MCF 10A (cell line): ENCODE data around the gene NAT10. TPM values are rescaled to one million over a fixed set of nuclear protein-coding genes. Genes with fewer than 3 reads are reported as not detected.

ENCODE experiments used
- BruUV-seq: library from RNA; stranded (reverse); fragments of 400-500 nt; replicated peaks from 2 replicates; lab custom pipeline; 2021; lab: Mats Ljungman, UMichigan
- CTCF ChIA-PET: fragments of 300-600 bp; sonication (Branson Sonifier 250); formaldehyde crosslinking; extraction: SDS; loops from one replicate; lab custom pipeline; 2021; ENCODE audit warnings: antibody characterized with exemption, inconsistent platforms; lab: Yijun Ruan, JAX
- POLR2A ChIA-PET: fragments of 300-600, 350-650 bp; sonication (Branson Sonifier 250); formaldehyde crosslinking; extraction: SDS; loops from one replicate; lab custom pipeline; 2020; ENCODE audit warnings: antibody characterized with exemption, inconsistent platforms; lab: Yijun Ruan, JAX
- DNase-seq: peaks from one replicate; pipeline ENCODE4 v3.0.0-alpha.2; 2018; ENCODE audit not compliant: unreplicated experiment
- H3K27ac Mint-ChIP-seq: one replicate; pipeline ENCODE4 v1.8.0; 2022; ENCODE audit warnings: mild to moderate bottlenecking, low read depth, mixed read lengths; ENCODE audit not compliant: unreplicated experiment
- H3K27me3 Mint-ChIP-seq: one replicate; pipeline ENCODE4 v1.8.0; 2022; ENCODE audit warnings: mixed read lengths; ENCODE audit not compliant: insufficient read depth, unreplicated experiment
- H3K36me3 Mint-ChIP-seq: one replicate; pipeline ENCODE4 v1.8.0; 2022; ENCODE audit warnings: mild to moderate bottlenecking, moderate library complexity, mixed read lengths; ENCODE audit not compliant: insufficient read depth, unreplicated experiment
- H3K4me1 Mint-ChIP-seq: one replicate; pipeline ENCODE4 v1.8.0; 2022; ENCODE audit warnings: mixed read lengths; ENCODE audit not compliant: insufficient read depth, unreplicated experiment
- H3K4me3 Mint-ChIP-seq: one replicate; pipeline ENCODE4 v1.8.0; 2022; ENCODE audit warnings: mild to moderate bottlenecking, moderate library complexity, mixed read lengths; ENCODE audit not compliant: unreplicated experiment
- H3K9me3 Mint-ChIP-seq: one replicate; pipeline ENCODE4 v1.8.0; 2022; ENCODE audit warnings: mixed read lengths; ENCODE audit not compliant: unreplicated experiment
- CTCF ChIP-seq: fragments of 200-600 bp; IDR thresholded peaks from one replicate; pipeline ENCODE4 v1.8.0; 2022; ENCODE audit warnings: antibody characterized with exemption, mild to moderate bottlenecking; ENCODE audit not compliant: unreplicated experiment
- intact Hi-C: fragments of 100-400 bp; cut with micrococcal nuclease; formaldehyde crosslinking; loops from 2 replicates; pipeline ENCODE4 v1.14.1; 2022
- total RNA-seq: library from RNA; stranded (reverse); gene quantifications from 2 replicates; pipeline ENCODE4 v1.2.3, GENCODE V29; 2022

The NAT10 gene
- total RNA-seq, 1 experiment from 2014 or later = 89.5 TPM

DNA sequence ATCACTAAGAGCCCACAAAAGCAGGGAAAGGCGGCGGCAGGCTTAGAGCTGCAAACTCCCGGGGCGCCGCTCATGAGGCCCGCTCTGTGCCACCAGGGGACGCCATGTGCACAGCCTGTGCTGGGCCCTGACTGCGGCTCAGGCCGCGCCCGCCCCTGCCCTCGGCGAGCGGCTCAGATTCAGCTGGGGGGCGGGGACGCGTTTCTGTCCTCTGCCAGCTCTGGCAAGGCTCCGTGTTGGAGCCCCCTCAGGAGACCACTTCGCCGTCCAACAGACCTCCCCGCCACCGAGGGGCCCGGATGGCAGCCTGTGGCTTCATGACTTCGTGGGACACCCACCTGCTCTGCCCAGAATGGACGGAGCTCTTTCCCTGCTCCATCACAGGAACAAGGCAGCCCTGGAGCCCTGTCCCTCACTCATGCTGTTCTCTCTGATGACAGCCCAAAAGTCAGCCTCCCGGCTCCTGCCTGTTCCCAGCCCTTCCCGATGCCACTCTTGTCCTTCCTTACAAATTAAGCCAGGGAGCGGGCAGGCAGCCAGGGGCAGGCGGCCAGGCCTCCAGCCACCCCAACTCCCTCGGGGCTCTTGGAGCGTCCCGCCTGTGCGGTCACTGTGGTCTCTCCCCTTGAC, 69.1 kb downstream of the NAT10 start:
- no peaks in the 10 kb centered on the region for H3K4me1 Mint-ChIP-seq
- peak overlapping the region; percentile 45 for H3K4me3 Mint-ChIP-seq
- peak; percentile 96 for TF ChIP-seq CTCF

DNA sequence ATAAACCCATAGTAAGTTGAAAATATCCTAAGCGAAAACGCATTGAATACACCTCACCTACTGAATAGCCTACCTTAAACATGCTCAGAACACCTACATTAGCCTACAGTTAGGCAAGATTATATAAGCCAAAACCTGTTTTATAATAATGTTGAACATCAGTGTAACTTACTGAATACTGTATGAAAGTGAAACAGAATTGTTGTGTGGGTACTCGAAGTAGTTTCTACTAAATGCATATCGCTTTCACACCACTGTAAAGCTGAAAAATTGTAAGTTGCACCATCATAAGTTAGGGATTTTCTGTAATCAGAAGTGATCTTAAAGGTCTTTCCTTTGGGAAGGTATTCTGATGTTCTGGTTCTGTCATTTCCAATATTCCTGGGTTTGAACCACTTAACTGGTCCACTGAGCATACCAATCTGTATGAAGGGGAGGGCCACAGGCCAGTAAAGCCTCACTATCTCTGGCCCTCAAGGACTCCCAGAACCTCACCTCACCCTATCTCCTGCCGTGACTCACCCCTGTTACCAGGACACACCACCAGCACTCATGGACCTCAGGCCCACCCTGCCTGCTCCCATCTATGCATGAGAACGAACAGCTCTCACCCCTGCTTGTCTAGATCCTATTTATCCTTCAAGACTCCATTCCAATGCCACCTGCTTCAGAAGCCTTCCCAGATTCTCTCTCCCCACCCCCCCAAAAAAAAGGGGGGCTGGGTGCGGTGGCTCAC, 70.0 kb downstream of the NAT10 start:
- H3K27ac Mint-ChIP-seq = no peak overlapping the region
- intact Hi-C loops = loop anchor here (2.0 kb wide), 2 partner anchors 41 to 179 kb away; no protein-coding TSS in a partner anchor
- BruUV-seq = no TSS peak
- no peaks in the 10 kb centered on the region for H3K27me3 Mint-ChIP-seq
- H3K4me1 Mint-ChIP-seq = no peaks in the 10 kb centered on the region
- ChIA-PET CTCF (interaction anchor here (0.6 to 6.7 kb wide), 22 partner anchors 10 to 381 kb away, joined by 3 to 108 read pairs (median 6); partner anchors contain the start of gene ABTB2), POLR2A (interaction anchor here (1.4 to 1.7 kb wide), 2 partner anchors 18 to 182 kb away, joined by 5 to 12 read pairs; partner anchors contain the start of gene ABTB2)
- TF ChIP-seq CTCF = no peak
- no peaks in the 10 kb centered on the region for H3K36me3 Mint-ChIP-seq
- no peak overlapping the region for H3K4me3 Mint-ChIP-seq
- DNase-seq = no peak
- no peaks in the 10 kb centered on the region for H3K9me3 Mint-ChIP-seq

More for the DNA sequence above, 69.1 kb downstream of the NAT10 start:
- Mint-ChIP-seq H3K36me3 (no peaks in the 10 kb centered on the region), H3K27ac (no peak overlapping the region), H3K9me3 (no peaks in the 10 kb centered on the region), H3K27me3 (no peaks in the 10 kb centered on the region)
- peak; percentile 76 for DNase-seq
- intact Hi-C loops = loop anchor here (1.0 to 5.0 kb wide), 4 partner anchors 42 to 318 kb away; no protein-coding TSS in a partner anchor
- CTCF ChIA-PET = interaction anchor here (0.6 to 6.7 kb wide), 54 partner anchors 8 to 1960 kb away, joined by 3 to 108 read pairs (median 4); partner anchors contain the start of gene ABTB2
- POLR2A ChIA-PET = interaction anchor here (0.6 to 1.7 kb wide), 5 partner anchors 19 to 183 kb away, joined by 3 to 12 read pairs (median 4); partner anchors contain the start of gene ABTB2
- no TSS peak for BruUV-seq

DNA sequence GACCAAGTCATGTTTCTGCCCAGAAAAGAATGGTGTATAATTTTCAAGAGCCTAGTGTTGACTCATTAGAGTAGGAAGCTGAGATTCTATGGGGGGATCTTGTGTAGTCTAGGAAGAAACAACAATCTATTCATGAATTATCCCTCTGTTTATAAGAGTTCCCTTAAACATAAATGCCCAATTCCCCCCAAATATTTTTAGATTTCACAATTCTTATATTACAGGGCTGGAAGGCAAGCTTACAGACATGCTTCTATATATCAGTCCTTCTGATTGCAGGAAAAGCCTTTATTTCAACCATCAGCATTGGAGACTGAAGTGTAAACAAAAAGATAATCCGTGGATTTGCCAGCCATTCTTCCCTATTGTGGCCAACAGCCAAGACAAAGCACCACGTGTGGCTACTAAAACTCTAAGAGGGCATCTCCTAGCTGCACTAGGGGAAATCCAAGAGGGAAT, 71.4 kb downstream of the NAT10 start:
- Mint-ChIP-seq H3K4me3 (no peak overlapping the region), H3K27ac (no peak overlapping the region), H3K36me3 (no peaks in the 10 kb centered on the region), H3K4me1 (no peaks in the 10 kb centered on the region), H3K9me3 (no peaks in the 10 kb centered on the region), H3K27me3 (no peaks in the 10 kb centered on the region)
- no TSS peak for BruUV-seq
- intact Hi-C loops = no loop called here
- DNase-seq = no peak
- POLR2A ChIA-PET = interaction anchor here (0.9 kb wide), 1 partner anchor 181 kb away, joined by 4 read pairs; the partner anchor contains the start of gene ABTB2
- no peak for TF ChIP-seq CTCF
- CTCF ChIA-PET = interaction anchor here (0.9 to 6.7 kb wide), 5 partner anchors 14 to 368 kb away, joined by 3 to 108 read pairs (median 4); partner anchors contain the start of gene ABTB2
